ENCODE data around the gene NEUROD4. TPM values are rescaled to one million over a fixed set of nuclear protein-coding genes. Genes with fewer than 3 reads are reported as not detected.

The NEUROD4 gene
- polyA plus RNA-seq, 3 donors, result not detected

Other genes starting within 250 kb of the NEUROD4 start
- gene MUCL1, start 165.5 kb upstream of the NEUROD4 start, polyA plus RNA-seq, result not detected
- under 1 TPM; 0.23 to 0.67 (median 0.37) TPM for gene TESPA1, start 35.2 kb upstream of the NEUROD4 start, polyA plus RNA-seq
- gene OR9K2, start 106.4 kb downstream of the NEUROD4 start, polyA plus RNA-seq, result not detected
- gene OR10A7, start 201.1 kb downstream of the NEUROD4 start, polyA plus RNA-seq, result not detected
- gene OR6C74, start 224.6 kb downstream of the NEUROD4 start, polyA plus RNA-seq, result not detected

All from adipose tissue (tissue), 3 donors.